DMS 273 (cell line): ENCODE data around the gene KLHL4.
"Not testable (repeated sequence)": the region's sequence is repeated elsewhere in the genome, so short reads cannot be mapped to it uniquely, and the experiment has no call there.

ENCODE experiments used
- DNase-seq: peaks from one replicate; lab custom pipeline; 2025; ENCODE audit not compliant: unreplicated experiment; lab: John Stamatoyannopoulos, UW

The KLHL4 gene

GRCh38 chrX:87517571-87518141, at the start of gene KLHL4:
KLHL4 (plus strand) TSS chrX:87517802; CDS start chrX:87517894, 92 bp downstream.
- DNase-seq: peak; percentile 4

GRCh38 chrX:87468941-87469340, 48.7 kb upstream of the KLHL4 start:
- no peak for DNase-seq

GRCh38 chrX:87475793-87476192, 41.8 kb upstream of the KLHL4 start:
- no peak for DNase-seq

- DNase-seq: not testable (repeated sequence)
These were observed 38.9 kb upstream of the KLHL4 start for GRCh38 chrX:87478703-87479102.

GRCh38 chrX:87489071-87489470, 28.5 kb upstream of the KLHL4 start:
- DNase-seq: no peak

- DNase-seq: no peak
These were observed 1.8 kb upstream of the KLHL4 start for GRCh38 chrX:87515836-87516235.

- no peak for DNase-seq
These were observed 883 bp upstream of the KLHL4 start for GRCh38 chrX:87516717-87517121.

GRCh38 chrX:87518504-87518903, 902 bp downstream of the KLHL4 start:
- no peak for DNase-seq

GRCh38 chrX:87525771-87526229, 8.2 kb downstream of the KLHL4 start:
- DNase-seq: no peak

GRCh38 chrX:87526281-87526680, 8.7 kb downstream of the KLHL4 start:
- no peak for DNase-seq

GRCh38 chrX:87528487-87528886, 10.9 kb downstream of the KLHL4 start:
- DNase-seq: no peak

GRCh38 chrX:87571964-87572363, 54.4 kb downstream of the KLHL4 start:
- DNase-seq: no peak

GRCh38 chrX:87572901-87573300, 55.3 kb downstream of the KLHL4 start:
- no peak for DNase-seq

- peak; percentile 5 for DNase-seq
These were observed 61.4 kb downstream of the KLHL4 start for GRCh38 chrX:87578978-87579377.

GRCh38 chrX:87580862-87581261, 63.3 kb downstream of the KLHL4 start:
- no peak for DNase-seq

GRCh38 chrX:87582453-87582852, 64.9 kb downstream of the KLHL4 start:
- DNase-seq: no peak

- peak; percentile 63 for DNase-seq
These were observed 66.1 kb downstream of the KLHL4 start for GRCh38 chrX:87583679-87584078.

GRCh38 chrX:87616371-87616770, 98.8 kb downstream of the KLHL4 start:
- no peak for DNase-seq

GRCh38 chrX:87621697-87622096, 104.1 kb downstream of the KLHL4 start:
- no peak for DNase-seq

GRCh38 chrX:87626996-87627395, 109.4 kb downstream of the KLHL4 start:
- DNase-seq: no peak

- DNase-seq: no peak
These were observed 116.8 kb downstream of the KLHL4 start for GRCh38 chrX:87634361-87634760.

- no peak for DNase-seq
These were observed 118.9 kb downstream of the KLHL4 start for GRCh38 chrX:87636533-87636932.

- DNase-seq: not testable (repeated sequence)
These were observed 123.8 kb downstream of the KLHL4 start for GRCh38 chrX:87641439-87641838.
